ENCODE data around the gene MORC4.

- TF ChIP-seq CTCF (IDR thresholded peaks at IDR 0.05), result no peak
- no peak for TF ChIP-seq POLR2A (IDR thresholded peaks at IDR 0.05)
These were observed 87.1 kb downstream of the MORC4 start for GRCh38 chrX:106912864-106913263.

All from adrenal gland (tissue), 5 donors.